ENCODE results near the gene MLLT6. TPM values are rescaled to one million over a fixed set of nuclear protein-coding genes. Genes with fewer than 3 reads are reported as not detected.
A peak's percentile ranks its signal among the peaks of the same experiment; 100 is the strongest.

MLLT6 gene
- total and polyA plus RNA-seq, 2 of the 13 experiments (the other 11 are each of a cell fraction or from before 2014, with no cell fraction given): 50.7 to 69.5 TPM

GRCh38 chr17:38751808-38752307, 46.8 kb downstream of the MLLT6 start (continued):
- TF ChIP-seq MTA3 (CRISPR knock-in tag; IDR thresholded peaks at IDR 0.05): no peak
- TF ChIP-seq, protein P1, sequence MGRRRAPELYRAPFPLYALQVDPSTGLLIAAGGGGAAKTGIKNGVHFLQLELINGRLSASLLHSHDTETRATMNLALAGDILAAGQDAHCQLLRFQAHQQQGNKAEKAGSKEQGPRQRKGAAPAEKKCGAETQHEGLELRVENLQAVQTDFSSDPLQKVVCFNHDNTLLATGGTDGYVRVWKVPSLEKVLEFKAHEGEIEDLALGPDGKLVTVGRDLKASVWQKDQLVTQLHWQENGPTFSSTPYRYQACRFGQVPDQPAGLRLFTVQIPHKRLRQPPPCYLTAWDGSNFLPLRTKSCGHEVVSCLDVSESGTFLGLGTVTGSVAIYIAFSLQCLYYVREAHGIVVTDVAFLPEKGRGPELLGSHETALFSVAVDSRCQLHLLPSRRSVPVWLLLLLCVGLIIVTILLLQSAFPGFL (CRISPR knock-in tag; IDR thresholded peaks at IDR 0.05): no peak
- TF ChIP-seq SMAD1 (CRISPR knock-in tag; IDR thresholded peaks at IDR 0.05; ENCODE audit: borderline replicate concordance, low read depth): no peak; the same call in 1 of the 2 replicates
- TF ChIP-seq SSRP1 (CRISPR knock-in tag; IDR thresholded peaks at IDR 0.05): no peak
- TF ChIP-seq ZFYVE20 (CRISPR knock-in tag; IDR thresholded peaks at IDR 0.05; ENCODE audit: borderline replicate concordance, low read depth): no peak
- peak; percentile 74; the same call in 1 of the 2 replicates for TF ChIP-seq RFXAP (CRISPR knock-in tag; IDR thresholded peaks at IDR 0.05; ENCODE audit: borderline replicate concordance)
- TF ChIP-seq ZNF792 (CRISPR knock-in tag; IDR thresholded peaks at IDR 0.05): 0 out of 2 replicates have a peak, but pooled peaks have one; percentile 70
- no peak for TF ChIP-seq IKZF4 (CRISPR knock-in tag; IDR thresholded peaks at IDR 0.05; ENCODE audit: borderline replicate concordance, low read depth, not compliant biosample characterization)
- no peak for TF ChIP-seq SIN3A (IDR thresholded peaks at IDR 0.05; ENCODE audit: borderline replicate concordance, low read depth, low read length)
- no peak for TF ChIP-seq ZBTB4 (CRISPR knock-in tag; IDR thresholded peaks at IDR 0.05; ENCODE audit: borderline replicate concordance)
- TF ChIP-seq ZNF264 (CRISPR knock-in tag; IDR thresholded peaks at IDR 0.05): no peak
- peak; percentile 3; the same call in 1 of the 2 replicates for TF ChIP-seq MED13 (CRISPR knock-in tag; IDR thresholded peaks at IDR 0.05)
- TF ChIP-seq ZNF138 (CRISPR knock-in tag; IDR thresholded peaks at IDR 0.05; ENCODE audit: low read depth): no peak
- no peak for TF ChIP-seq ZNF124 (CRISPR knock-in tag; IDR thresholded peaks at IDR 0.05)
- no peak for TF ChIP-seq ZNF207 (IDR thresholded peaks at IDR 0.05; ENCODE audit: borderline replicate concordance)
- TF ChIP-seq CREM (IDR thresholded peaks at IDR 0.05): peak; percentile 1; the same call in 1 of the 2 replicates
- TF ChIP-seq CREM (CRISPR knock-in tag; IDR thresholded peaks at IDR 0.05): no peak
- TF ChIP-seq KDM5A (IDR thresholded peaks at IDR 0.05; ENCODE audit: borderline replicate concordance, low read length): no peak
- TF ChIP-seq, protein P2, sequence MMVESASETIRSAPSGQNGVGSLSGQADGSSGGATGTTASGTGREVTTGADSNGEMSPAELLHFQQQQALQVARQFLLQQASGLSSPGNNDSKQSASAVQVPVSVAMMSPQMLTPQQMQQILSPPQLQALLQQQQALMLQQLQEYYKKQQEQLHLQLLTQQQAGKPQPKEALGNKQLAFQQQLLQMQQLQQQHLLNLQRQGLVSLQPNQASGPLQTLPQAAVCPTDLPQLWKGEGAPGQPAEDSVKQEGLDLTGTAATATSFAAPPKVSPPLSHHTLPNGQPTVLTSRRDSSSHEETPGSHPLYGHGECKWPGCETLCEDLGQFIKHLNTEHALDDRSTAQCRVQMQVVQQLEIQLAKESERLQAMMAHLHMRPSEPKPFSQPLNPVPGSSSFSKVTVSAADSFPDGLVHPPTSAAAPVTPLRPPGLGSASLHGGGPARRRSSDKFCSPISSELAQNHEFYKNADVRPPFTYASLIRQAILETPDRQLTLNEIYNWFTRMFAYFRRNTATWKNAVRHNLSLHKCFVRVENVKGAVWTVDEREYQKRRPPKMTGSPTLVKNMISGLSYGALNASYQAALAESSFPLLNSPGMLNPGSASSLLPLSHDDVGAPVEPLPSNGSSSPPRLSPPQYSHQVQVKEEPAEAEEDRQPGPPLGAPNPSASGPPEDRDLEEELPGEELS (CRISPR knock-in tag; IDR thresholded peaks at IDR 0.05): peak; percentile 36
- TF ChIP-seq, protein P3, sequence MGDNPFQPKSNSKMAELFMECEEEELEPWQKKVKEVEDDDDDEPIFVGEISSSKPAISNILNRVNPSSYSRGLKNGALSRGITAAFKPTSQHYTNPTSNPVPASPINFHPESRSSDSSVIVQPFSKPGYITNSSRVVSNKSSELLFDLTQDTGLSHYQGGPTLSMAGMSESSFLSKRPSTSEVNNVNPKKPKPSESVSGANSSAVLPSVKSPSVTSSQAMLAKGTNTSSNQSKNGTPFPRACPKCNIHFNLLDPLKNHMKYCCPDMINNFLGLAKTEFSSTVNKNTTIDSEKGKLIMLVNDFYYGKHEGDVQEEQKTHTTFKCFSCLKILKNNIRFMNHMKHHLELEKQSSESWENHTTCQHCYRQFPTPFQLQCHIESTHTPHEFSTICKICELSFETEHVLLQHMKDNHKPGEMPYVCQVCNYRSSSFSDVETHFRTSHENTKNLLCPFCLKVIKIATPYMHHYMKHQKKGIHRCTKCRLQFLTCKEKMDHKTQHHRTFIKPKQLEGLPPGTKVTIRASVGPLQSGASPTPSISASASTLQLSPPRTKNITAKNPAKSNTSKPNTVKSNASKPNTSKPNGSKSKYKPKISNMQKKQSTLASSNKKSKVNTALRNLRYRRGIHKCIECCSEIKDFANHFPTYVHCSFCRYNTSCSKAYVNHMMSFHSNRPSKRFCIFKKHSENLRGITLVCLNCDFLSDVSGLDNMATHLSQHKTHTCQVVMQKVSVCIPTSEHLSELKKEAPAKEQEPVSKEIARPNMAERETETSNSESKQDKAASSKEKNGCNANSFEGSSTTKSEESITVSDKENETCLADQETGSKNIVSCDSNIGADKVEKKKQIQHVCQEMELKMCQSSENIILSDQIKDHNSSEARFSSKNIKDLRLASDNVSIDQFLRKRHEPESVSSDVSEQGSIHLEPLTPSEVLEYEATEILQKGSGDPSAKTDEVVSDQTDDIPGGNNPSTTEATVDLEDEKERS (CRISPR knock-in tag; IDR thresholded peaks at IDR 0.05): no peak; the same call in 1 of the 2 replicates

All from HepG2 (cell line).